DMS53 treated with DMSO at 0.1 percent for 48 hours (cell line): ENCODE results near the gene ZNF69.

ENCODE experiments used
- DNase-seq: peaks from one replicate; lab custom pipeline; 2025; ENCODE audit not compliant: unreplicated experiment; lab: John Stamatoyannopoulos, UW

ZNF69 gene

GRCh38 chr19:11950312-11950711, 62.7 kb downstream of the ZNF69 start:
- DNase-seq: no peak
